Neural cell (in vitro differentiated cells): Measurements from ENCODE around the gene NPFFR1. TPM values are rescaled to one million over a fixed set of nuclear protein-coding genes. Genes with fewer than 3 reads are reported as not detected.

Experiments
- H2AFZ ChIP-seq: fragments of 200-600, 300-800 bp; sonication (generic), shearing (Covaris generic); 2 replicates; pipeline ENCODE4 v1.6.0; 2014; ENCODE audit warnings: low read depth, mild to moderate bottlenecking, antibody characterized with exemption, low read length, moderate library complexity
- H3F3A ChIP-seq: fragments of 200-600 bp; shearing (Covaris generic); 2 replicates; pipeline ENCODE4 v1.6.1; 2016; ENCODE audit warnings: mild to moderate bottlenecking, moderate library complexity, mixed read lengths, antibody characterized with exemption, low read length; ENCODE audit not compliant: insufficient read depth, poor library complexity, severe bottlenecking
- H3K27ac ChIP-seq: fragments of 200-600, 300-800 bp; sonication (generic), shearing (Covaris generic); 2 replicates; pipeline ENCODE4 v1.5.1; 2014; ENCODE audit warnings: mild to moderate bottlenecking, low read length, moderate library complexity
- H3K27me3 ChIP-seq: fragments of 300-800, 200-600 bp; sonication (generic), shearing (Covaris generic); 2 replicates; pipeline ENCODE4 v1.6.0; 2014; ENCODE audit warnings: mild to moderate bottlenecking, low read depth, low read length, moderate library complexity; ENCODE audit not compliant: insufficient read depth
- H3K36me3 ChIP-seq: fragments of 300-800, 200-600 bp; sonication (generic), shearing (Covaris generic); 2 replicates; pipeline ENCODE4 v1.5.1; 2014; ENCODE audit warnings: mild to moderate bottlenecking, antibody characterized with exemption, low read length, moderate library complexity; ENCODE audit not compliant: insufficient read depth
- H3K4me2 ChIP-seq: fragments of 300-800, 200-600 bp; sonication (generic), shearing (Covaris generic); 2 replicates; pipeline ENCODE4 v1.6.0; 2014; ENCODE audit warnings: mild to moderate bottlenecking, low read length
- H3K4me3 ChIP-seq: fragments of 300-800, 200-600 bp; sonication (generic), shearing (Covaris generic); 2 replicates; pipeline ENCODE4 v1.5.1; 2014; ENCODE audit warnings: mild to moderate bottlenecking, low read length, moderate library complexity
- H3K79me2 ChIP-seq: fragments of 200-600 bp; shearing (Covaris generic); replicated peaks from 2 replicates; pipeline ENCODE4 v1.6.0; 2014; ENCODE audit warnings: mild to moderate bottlenecking, low read length, moderate library complexity; ENCODE audit not compliant: insufficient read depth
- H3K9ac ChIP-seq: fragments of 300-800, 200-600 bp; sonication (generic), shearing (Covaris generic); 2 replicates; pipeline ENCODE4 v1.6.1; 2016; ENCODE audit warnings: mild to moderate bottlenecking, low read length, mixed read lengths
- H3K9me2 ChIP-seq: fragments of 200-600 bp; shearing (Covaris generic); 2 replicates; pipeline ENCODE4 v1.6.1; 2016; ENCODE audit warnings: mild to moderate bottlenecking, low read length, mixed read lengths; ENCODE audit not compliant: insufficient read depth
- H3K9me3 ChIP-seq: fragments of 200-600, 300-800 bp; sonication (generic), shearing (Covaris generic); 2 replicates; pipeline ENCODE4 v1.6.1; 2016; ENCODE audit warnings: mild to moderate bottlenecking, mixed run types, low read length, moderate library complexity, mixed read lengths
- H4K20me1 ChIP-seq: fragments of 200-600 bp; shearing (Covaris generic); 2 replicates; pipeline ENCODE4 v1.6.1; 2016; ENCODE audit warnings: mild to moderate bottlenecking, mixed run types; ENCODE audit not compliant: insufficient read depth
- EP300 ChIP-seq: fragments of 450-650 bp; conservative IDR thresholded peaks from 2 replicates; pipeline ENCODE4 v1.6.1; 2014; ENCODE audit warnings: antibody characterized with exemption, mild to moderate bottlenecking, moderate library complexity; ENCODE audit not compliant: poor library complexity, severe bottlenecking
- EZH2 ChIP-seq: fragments of 200-600, 300-800 bp; shearing (Covaris generic), sonication (generic); IDR thresholded peaks from 2 replicates; pipeline ENCODE4 v1.6.1; 2014; ENCODE audit warnings: antibody characterized with exemption, low read length, borderline replicate concordance, mild to moderate bottlenecking; ENCODE audit not compliant: insufficient read depth, poor library complexity, severe bottlenecking
- MXI1 ChIP-seq: fragments of 450-650 bp; conservative IDR thresholded peaks from 2 replicates; pipeline ENCODE4 v1.6.1; 2014; ENCODE audit warnings: antibody characterized with exemption, mild to moderate bottlenecking; ENCODE audit not compliant: poor library complexity, severe bottlenecking
- POLR2AphosphoS5 ChIP-seq: IDR thresholded peaks from 2 replicates; pipeline ENCODE4 v1.6.1; 2012
- RAD21 ChIP-seq: fragments of 450-650 bp; conservative IDR thresholded peaks from 2 replicates; pipeline ENCODE4 v1.6.1; 2014; ENCODE audit warnings: antibody characterized with exemption, mild to moderate bottlenecking, moderate library complexity
- SMC3 ChIP-seq: fragments of 450-650 bp; conservative IDR thresholded peaks from 2 replicates; pipeline ENCODE4 v1.6.1; 2014; ENCODE audit warnings: antibody characterized with exemption, mild to moderate bottlenecking, moderate library complexity; ENCODE audit not compliant: poor library complexity
- TAF1 ChIP-seq: IDR thresholded peaks from 2 replicates; pipeline ENCODE4 v1.6.1; 2012; ENCODE audit warnings: low read depth
- polyA plus RNA-seq: library from polyadenylated mRNA; depleted of rRNA; stranded (reverse); fragments of >200 nt; gene quantifications from 2 replicates; pipeline ENCODE4 v1.2.3, GENCODE V29; 2014
- TF ChIP-seq, protein P1 (sequence below): fragments of 450-650 bp; IDR thresholded peaks from 2 replicates; pipeline ENCODE4 v1.5.1; 2014; ENCODE audit warnings: antibody characterized with exemption, mild to moderate bottlenecking, moderate library complexity; ENCODE audit not compliant: poor library complexity, severe bottlenecking
- TF ChIP-seq, protein P2 (sequence below): IDR thresholded peaks from 2 replicates; pipeline ENCODE4 v1.6.1; 2012; ENCODE audit warnings: borderline replicate concordance

The NPFFR1 gene
- polyA plus RNA-seq, 1 donor from 2014 or later, result 0.07 TPM

GRCh38 chr10:70317272-70317942, 33.6 kb upstream of the NPFFR1 start:
- H3K27ac ChIP-seq, result no peak overlapping the region
- H2AFZ ChIP-seq, result no peak overlapping the region
- TF ChIP-seq SMC3 (no peak), RAD21 (no peak), POLR2AphosphoS5 (no peak)
- TF ChIP-seq, protein P1, sequence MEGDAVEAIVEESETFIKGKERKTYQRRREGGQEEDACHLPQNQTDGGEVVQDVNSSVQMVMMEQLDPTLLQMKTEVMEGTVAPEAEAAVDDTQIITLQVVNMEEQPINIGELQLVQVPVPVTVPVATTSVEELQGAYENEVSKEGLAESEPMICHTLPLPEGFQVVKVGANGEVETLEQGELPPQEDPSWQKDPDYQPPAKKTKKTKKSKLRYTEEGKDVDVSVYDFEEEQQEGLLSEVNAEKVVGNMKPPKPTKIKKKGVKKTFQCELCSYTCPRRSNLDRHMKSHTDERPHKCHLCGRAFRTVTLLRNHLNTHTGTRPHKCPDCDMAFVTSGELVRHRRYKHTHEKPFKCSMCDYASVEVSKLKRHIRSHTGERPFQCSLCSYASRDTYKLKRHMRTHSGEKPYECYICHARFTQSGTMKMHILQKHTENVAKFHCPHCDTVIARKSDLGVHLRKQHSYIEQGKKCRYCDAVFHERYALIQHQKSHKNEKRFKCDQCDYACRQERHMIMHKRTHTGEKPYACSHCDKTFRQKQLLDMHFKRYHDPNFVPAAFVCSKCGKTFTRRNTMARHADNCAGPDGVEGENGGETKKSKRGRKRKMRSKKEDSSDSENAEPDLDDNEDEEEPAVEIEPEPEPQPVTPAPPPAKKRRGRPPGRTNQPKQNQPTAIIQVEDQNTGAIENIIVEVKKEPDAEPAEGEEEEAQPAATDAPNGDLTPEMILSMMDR, result no peak
- H3K36me3 ChIP-seq, result no peaks in the 10 kb centered on the region
- no peak overlapping the region for H3K9ac ChIP-seq
- no peaks in the 10 kb centered on the region for H4K20me1 ChIP-seq
- H3K9me2 ChIP-seq, result no peaks in the 10 kb centered on the region
- no peaks in the 10 kb centered on the region for H3K9me3 ChIP-seq
- no peaks in the 10 kb centered on the region for H3F3A ChIP-seq
- no peak overlapping the region for H3K4me2 ChIP-seq
- H3K4me3 ChIP-seq, result no peak overlapping the region
- no peaks in the 10 kb centered on the region for H3K79me2 ChIP-seq
- no peaks in the 10 kb centered on the region for H3K27me3 ChIP-seq

DNA sequence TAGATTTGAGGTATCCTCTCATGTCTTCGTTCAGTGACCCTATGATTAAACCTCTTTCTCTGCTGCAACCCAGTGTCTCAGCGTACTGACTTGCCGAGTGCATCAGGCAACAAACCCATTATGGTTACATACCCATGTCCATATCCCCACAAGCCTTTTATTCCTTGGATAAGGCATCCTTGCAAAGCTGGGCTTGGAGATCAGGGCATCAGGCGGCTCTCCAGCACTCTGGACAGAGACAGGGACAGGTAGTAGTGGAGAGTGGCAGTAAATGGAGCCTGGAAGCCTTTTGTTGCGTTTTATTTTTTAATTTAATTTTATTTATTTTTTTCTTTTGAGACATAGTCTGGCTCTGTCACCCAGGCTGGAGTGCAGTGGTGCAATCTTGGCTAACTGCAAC, 32.0 kb upstream of the NPFFR1 start:
- Histone ChIP-seq H3K9ac (no peak overlapping the region), H3K27me3 (no peaks in the 10 kb centered on the region), H3K9me2 (no peaks in the 10 kb centered on the region), H3K9me3 (no peaks in the 10 kb centered on the region), H3K4me2 (no peak overlapping the region), H3K36me3 (no peaks in the 10 kb centered on the region), H3K4me3 (no peak overlapping the region), H2AFZ (no peak overlapping the region), H3K27ac (no peak overlapping the region), H4K20me1 (no peaks in the 10 kb centered on the region), H3K79me2 (no peaks in the 10 kb centered on the region), H3F3A (no peaks in the 10 kb centered on the region)
- TF ChIP-seq POLR2AphosphoS5 (no peak), RAD21 (no peak), SMC3 (no peak), TAF1 (no peak), MXI1 (no peak), EZH2 (no peak), EP300 (no peak)
- TF ChIP-seq, protein P2, sequence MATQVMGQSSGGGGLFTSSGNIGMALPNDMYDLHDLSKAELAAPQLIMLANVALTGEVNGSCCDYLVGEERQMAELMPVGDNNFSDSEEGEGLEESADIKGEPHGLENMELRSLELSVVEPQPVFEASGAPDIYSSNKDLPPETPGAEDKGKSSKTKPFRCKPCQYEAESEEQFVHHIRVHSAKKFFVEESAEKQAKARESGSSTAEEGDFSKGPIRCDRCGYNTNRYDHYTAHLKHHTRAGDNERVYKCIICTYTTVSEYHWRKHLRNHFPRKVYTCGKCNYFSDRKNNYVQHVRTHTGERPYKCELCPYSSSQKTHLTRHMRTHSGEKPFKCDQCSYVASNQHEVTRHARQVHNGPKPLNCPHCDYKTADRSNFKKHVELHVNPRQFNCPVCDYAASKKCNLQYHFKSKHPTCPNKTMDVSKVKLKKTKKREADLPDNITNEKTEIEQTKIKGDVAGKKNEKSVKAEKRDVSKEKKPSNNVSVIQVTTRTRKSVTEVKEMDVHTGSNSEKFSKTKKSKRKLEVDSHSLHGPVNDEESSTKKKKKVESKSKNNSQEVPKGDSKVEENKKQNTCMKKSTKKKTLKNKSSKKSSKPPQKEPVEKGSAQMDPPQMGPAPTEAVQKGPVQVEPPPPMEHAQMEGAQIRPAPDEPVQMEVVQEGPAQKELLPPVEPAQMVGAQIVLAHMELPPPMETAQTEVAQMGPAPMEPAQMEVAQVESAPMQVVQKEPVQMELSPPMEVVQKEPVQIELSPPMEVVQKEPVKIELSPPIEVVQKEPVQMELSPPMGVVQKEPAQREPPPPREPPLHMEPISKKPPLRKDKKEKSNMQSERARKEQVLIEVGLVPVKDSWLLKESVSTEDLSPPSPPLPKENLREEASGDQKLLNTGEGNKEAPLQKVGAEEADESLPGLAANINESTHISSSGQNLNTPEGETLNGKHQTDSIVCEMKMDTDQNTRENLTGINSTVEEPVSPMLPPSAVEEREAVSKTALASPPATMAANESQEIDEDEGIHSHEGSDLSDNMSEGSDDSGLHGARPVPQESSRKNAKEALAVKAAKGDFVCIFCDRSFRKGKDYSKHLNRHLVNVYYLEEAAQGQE, result no peak
- TF ChIP-seq, protein P1, result no peak
